Sigmoid colon (tissue), 4 donors: ENCODE data around the gene CBX2.
"Not testable (repeated sequence)": the region's sequence is repeated elsewhere in the genome, so short reads cannot be mapped to it uniquely, and the experiment has no call there.

Source experiments
- CTCF ChIP-seq, 4 experiments: fragments of 450-650 bp in 3 of 4; fragments of 200-600 bp in 1 of 4; IDR thresholded peaks; one replicate each; pipeline ENCODE4 v1.5.1; 2016 to 2019; ENCODE audit warnings: antibody characterized with exemption in 4 of 4, mild to moderate bottlenecking in 3 of 4, moderate library complexity in 2 of 4
- EP300 ChIP-seq, 4 donors: sonication (generic); formaldehyde crosslinking; IDR thresholded peaks; one replicate each; pipeline ENCODE4 v1.6.1; 2017; ENCODE audit warnings: antibody characterized with exemption in 4 of 4
- POLR2A ChIP-seq, 2 donors: fragments of 450-650 bp; IDR thresholded peaks; one replicate each; pipeline ENCODE4 v1.6.1; 2016; ENCODE audit warnings: antibody characterized with exemption in 2 of 2, mild to moderate bottlenecking in 2 of 2, moderate library complexity in 2 of 2
- POLR2AphosphoS5 ChIP-seq, 4 donors: sonication (generic); formaldehyde crosslinking; IDR thresholded peaks; one replicate each; pipeline ENCODE4 v1.6.1; 2017; ENCODE audit warnings: antibody characterized with exemption in 4 of 4

- TF ChIP-seq CTCF, POLR2A, POLR2AphosphoS5, EP300 (IDR thresholded peaks at IDR 0.05): not testable (repeated sequence)
These were observed 5.2 kb upstream of the CBX2 start for GRCh38 chr17:79772726-79773125.
